MG63 (cell line): ENCODE data around the gene CHN1. TPM values are rescaled to one million over a fixed set of nuclear protein-coding genes. Genes with fewer than 3 reads are reported as not detected.

Experiments used
- total RNA-seq: library from RNA; depleted of rRNA; stranded (reverse); fragments of >200 nt; shearing (Covaris generic); gene quantifications from 2 replicates; pipeline ENCODE4 v1.2.3, GENCODE V29; 2014; ENCODE audit warnings: low replicate concordance; rRNA removed

CHN1 gene
- total RNA-seq, 1 experiment from 2014 or later: 6.4 TPM

Other genes starting within 250 kb of the CHN1 start
- not detected in 2 replicates for gene CHRNA1, start 240.9 kb downstream of the CHN1 start, total RNA-seq
- gene ATF2, start 162.8 kb upstream of the CHN1 start, total RNA-seq: 18.4 and 33.4 TPM in 2 replicates
- gene ATP5MC3, start 176.3 kb upstream of the CHN1 start, total RNA-seq: 207 and 228 TPM in 2 replicates